ENCODE data around the gene B3GNT4.

GRCh38 chr12:122161682-122162081, 41.8 kb upstream of the B3GNT4 start:
- TF ChIP-seq, protein P1, sequence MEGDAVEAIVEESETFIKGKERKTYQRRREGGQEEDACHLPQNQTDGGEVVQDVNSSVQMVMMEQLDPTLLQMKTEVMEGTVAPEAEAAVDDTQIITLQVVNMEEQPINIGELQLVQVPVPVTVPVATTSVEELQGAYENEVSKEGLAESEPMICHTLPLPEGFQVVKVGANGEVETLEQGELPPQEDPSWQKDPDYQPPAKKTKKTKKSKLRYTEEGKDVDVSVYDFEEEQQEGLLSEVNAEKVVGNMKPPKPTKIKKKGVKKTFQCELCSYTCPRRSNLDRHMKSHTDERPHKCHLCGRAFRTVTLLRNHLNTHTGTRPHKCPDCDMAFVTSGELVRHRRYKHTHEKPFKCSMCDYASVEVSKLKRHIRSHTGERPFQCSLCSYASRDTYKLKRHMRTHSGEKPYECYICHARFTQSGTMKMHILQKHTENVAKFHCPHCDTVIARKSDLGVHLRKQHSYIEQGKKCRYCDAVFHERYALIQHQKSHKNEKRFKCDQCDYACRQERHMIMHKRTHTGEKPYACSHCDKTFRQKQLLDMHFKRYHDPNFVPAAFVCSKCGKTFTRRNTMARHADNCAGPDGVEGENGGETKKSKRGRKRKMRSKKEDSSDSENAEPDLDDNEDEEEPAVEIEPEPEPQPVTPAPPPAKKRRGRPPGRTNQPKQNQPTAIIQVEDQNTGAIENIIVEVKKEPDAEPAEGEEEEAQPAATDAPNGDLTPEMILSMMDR (IDR thresholded peaks at IDR 0.05; ENCODE audit: insufficient read depth, low read length, poor library complexity, severe bottlenecking) = no peak
- TF ChIP-seq EZH2phosphoT487 (conservative IDR thresholded peaks at IDR 0.05; ENCODE audit: low read length) = no peak
